Measurements from ENCODE around the gene MELK.

MELK gene

GRCh38 chr9:36676091-36676490 is 103.4 kb downstream of the MELK start:
- no peak for DNase-seq

- DNase-seq: no peak
These were observed 104.2 kb downstream of the MELK start for GRCh38 chr9:36676778-36677485.

- DNase-seq: no peak
These were observed 104.9 kb downstream of the MELK start for GRCh38 chr9:36677611-36678010.

DNA sequence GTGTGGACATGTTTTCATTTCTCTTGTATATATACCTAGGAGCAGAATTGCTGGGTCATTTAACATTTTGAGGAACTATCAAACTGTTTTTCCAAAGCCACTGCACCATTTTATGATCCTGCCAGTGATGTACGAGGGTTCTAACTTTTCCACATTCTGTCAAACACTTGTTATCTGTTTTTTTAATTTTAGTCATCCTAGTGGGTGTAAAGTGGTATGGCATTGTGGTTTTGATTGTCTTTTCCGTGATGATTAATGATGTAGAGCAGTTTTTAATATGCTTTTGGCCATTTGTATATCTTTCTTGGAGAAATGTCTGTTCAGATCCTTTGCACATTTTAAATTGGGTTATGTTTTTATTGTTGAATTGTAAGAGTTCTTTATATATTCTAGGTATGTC is 107.0 kb downstream of the MELK start:
- no peak for DNase-seq

DNA sequence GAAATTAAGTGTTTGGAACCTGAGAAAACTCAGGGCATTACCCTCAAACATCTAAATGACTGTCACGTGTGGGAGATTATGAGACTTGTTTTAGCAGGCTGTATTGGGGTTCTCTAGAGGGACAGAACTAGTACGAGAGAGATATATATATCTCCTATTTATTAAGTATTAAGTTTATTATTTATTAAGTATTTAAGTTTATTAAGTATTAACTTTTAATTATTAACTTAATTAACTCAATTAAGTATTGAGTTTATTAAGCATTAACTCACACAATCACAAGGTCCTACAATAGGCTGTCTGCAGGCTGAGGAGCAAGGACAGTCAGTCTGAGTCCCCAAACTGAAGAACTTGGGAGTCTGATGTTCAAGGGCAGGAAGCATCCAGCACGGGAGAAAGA is 113.8 kb downstream of the MELK start:
- no peak for DNase-seq

GRCh38 chr9:36690412-36691168 is 117.9 kb downstream of the MELK start:
- no peak for DNase-seq

GRCh38 chr9:36691671-36692070 is 119.0 kb downstream of the MELK start:
- no peak for DNase-seq

- no peak for DNase-seq
These were observed 126.3 kb downstream of the MELK start for GRCh38 chr9:36698984-36699383.

GRCh38 chr9:36704148-36704547 is 131.5 kb downstream of the MELK start:
- DNase-seq: no peak

DNA sequence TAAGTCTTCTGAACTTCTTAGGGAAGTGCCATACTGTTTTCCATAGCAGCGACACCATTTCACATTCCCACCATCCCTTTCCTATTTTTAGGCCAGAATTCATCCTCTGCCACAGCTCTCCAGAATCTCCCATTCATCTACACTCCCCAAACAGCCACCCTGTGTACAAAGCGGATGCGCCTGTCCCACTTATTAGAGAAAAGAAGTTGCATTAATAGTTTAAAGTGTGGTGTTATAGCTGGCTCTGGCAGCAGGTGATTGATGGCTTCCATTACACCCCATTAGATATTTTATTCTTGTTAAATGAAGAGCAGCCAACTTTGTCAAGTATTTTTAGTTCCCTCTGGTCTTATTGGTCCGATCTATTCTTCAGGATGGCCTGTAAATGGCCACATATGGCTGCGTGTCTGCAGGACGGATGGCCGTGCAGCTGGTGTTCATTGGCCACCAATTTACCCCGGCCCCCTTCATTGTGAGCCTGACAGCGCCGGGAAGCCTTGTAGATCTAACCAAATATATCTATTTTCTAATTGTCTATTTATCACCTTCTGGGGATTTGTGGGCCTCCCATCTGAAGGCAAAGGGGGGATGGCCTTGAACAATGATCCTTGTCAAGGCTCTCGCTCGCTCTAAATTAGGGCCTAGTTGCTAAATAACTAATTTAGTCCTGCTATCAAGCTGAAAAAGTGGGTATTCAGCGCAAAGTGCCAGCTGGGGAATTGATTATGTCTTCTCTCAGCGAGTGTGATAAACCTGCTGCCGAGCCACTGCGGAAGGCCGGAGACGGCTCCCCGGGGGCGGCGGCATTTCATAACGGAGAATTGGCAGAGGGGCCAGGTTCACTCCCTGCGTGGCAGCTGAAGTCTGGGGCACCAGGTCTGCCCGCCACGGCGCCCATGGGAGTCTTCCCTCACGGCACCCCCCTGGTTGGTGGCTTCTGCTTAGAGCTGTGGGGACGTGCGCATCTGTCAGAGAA is 141.1 kb downstream of the MELK start:
- DNase-seq: no peak

- no peak for DNase-seq
These were observed 143.8 kb downstream of the MELK start for GRCh38 chr9:36716496-36716895.

GRCh38 chr9:36717276-36717675 is 144.6 kb downstream of the MELK start:
- DNase-seq: no peak

DNA sequence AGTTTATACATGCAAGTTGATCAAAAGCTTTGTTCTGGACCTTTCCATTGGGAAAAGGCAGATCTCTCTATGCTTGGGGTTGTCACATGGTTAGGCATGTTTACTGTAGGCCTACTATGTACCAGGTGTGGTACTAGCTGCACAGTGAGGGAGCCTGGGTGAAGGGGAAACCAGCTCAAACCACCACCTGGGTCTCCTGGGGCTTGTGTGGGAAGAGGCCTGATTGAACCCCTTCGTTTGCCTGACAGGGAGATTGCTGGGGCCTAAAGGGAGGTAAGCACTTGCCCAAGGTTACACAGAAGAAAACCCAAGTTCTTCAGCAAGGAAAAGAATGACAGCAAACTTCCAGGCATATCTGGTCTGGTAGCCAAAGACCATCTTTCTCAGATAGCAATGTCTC is 145.9 kb downstream of the MELK start:
- no peak for DNase-seq

DNA sequence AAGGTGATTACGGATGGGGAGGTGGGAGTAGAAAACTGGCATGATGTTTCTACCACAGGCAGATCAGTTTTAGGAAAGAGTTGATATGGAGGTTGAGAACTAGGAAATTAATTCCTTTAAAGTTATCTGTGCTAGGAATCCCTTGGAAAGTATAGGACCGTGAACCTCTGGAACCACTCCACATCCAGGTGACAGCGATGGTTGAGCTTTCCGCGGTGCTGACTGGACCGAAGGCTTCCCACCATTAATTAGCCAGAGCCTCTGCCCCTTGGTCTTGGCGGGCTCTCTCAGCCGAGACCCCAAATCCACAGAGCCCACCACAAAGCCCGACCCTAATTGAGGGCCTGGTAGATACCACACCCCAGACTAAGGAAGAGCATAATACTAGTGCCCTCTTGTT is 147.3 kb downstream of the MELK start:
- no peak for DNase-seq

- DNase-seq: no peak
These were observed 149.3 kb downstream of the MELK start for GRCh38 chr9:36721846-36722588.

DNA sequence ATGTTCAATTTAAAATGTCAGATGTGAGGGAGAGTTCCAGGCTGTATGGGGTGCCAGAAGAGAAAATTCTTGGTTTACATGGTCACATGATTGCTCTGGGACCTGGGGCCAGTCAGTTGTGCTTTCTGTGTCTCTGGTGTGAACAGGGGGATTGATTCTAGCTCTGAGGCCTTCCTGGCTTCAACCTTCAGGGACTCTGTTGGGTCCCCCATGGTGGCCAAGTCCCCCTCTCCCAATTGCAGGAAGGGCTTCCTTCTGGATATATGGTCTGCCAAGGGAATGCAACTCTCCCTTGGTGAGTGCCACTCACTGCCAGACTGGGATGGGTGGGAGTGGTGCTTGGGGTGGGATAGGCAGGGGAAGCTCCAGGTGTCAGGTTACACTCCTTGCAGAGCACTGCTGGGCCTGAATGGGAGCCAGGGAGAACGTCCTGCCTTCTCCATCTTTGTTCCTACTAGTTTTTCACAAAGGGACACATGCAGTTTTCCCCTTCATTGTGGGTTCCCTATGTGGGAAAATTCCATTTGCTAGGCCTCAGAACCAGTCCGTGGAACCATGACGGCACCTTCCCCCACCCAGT is 153.2 kb downstream of the MELK start:
- no peak for DNase-seq

Measured in EL (cell line).